Astrocyte (in vitro differentiated cells and primary cell): ENCODE results near the gene RPL7L1. TPM values are rescaled to one million over a fixed set of nuclear protein-coding genes. Genes with fewer than 3 reads are reported as not detected.
"Not testable (repeated sequence)": the region's sequence is repeated elsewhere in the genome, so short reads cannot be mapped to it uniquely, and the experiment has no call there.

Experiments
- DNase-seq: peaks from one replicate; pipeline ENCODE4 v3.0.0-alpha.2; 2010; ENCODE audit warnings: low read depth
- FAIRE-seq: peaks from 2 replicates; lab custom pipeline; 2011; peaks lifted over from hg19 to GRCh38; lab: Jason Lieb, UNC
- H2AFZ ChIP-seq: 2 replicates; pipeline ENCODE4 v1.6.0; 2012; ENCODE audit warnings: low read depth, low read length, inconsistent platforms
- H3K27ac ChIP-seq: 2 replicates; pipeline ENCODE4 v1.5.1; 2011; ENCODE audit warnings: low read depth, low read length, inconsistent platforms
- H3K27me3 ChIP-seq: 2 replicates; pipeline ENCODE4 v1.6.0; 2011; ENCODE audit warnings: low read length, inconsistent platforms; ENCODE audit not compliant: insufficient read depth
- H3K36me3 ChIP-seq: 2 replicates; pipeline ENCODE4 v1.5.1; 2011; ENCODE audit warnings: low read length, inconsistent platforms; ENCODE audit not compliant: insufficient read depth
- H3K4me1 ChIP-seq: 2 replicates; pipeline ENCODE4 v1.5.1; 2011; ENCODE audit warnings: low read length, inconsistent platforms; ENCODE audit not compliant: insufficient read depth
- H3K4me2 ChIP-seq: 2 replicates; pipeline ENCODE4 v1.6.0; 2012; ENCODE audit warnings: low read length, inconsistent platforms
- H3K4me3 ChIP-seq: 2 replicates; pipeline ENCODE4 v1.5.1; 2011; ENCODE audit warnings: low read depth, mild to moderate bottlenecking, low read length, inconsistent platforms; ENCODE audit not compliant: insufficient read depth
- H3K79me2 ChIP-seq: 2 replicates; pipeline ENCODE4 v1.6.0; 2012; ENCODE audit warnings: mild to moderate bottlenecking, low read length, inconsistent platforms; ENCODE audit not compliant: insufficient read depth
- H3K9ac ChIP-seq: 2 replicates; pipeline ENCODE4 v1.6.0; 2012; ENCODE audit warnings: mild to moderate bottlenecking, low read length, inconsistent platforms
- H3K9me3 ChIP-seq: 2 replicates; pipeline ENCODE4 v1.5.1; 2012; ENCODE audit warnings: low read depth, mild to moderate bottlenecking, low read length, inconsistent platforms; ENCODE audit not compliant: insufficient read depth
- H4K20me1 ChIP-seq: 2 replicates; pipeline ENCODE4 v1.6.0; 2012; ENCODE audit warnings: low read length, inconsistent platforms; ENCODE audit not compliant: insufficient read depth
- H3K27ac Mint-ChIP-seq: one replicate; pipeline ENCODE4 v1.8.0; 2021; ENCODE audit warnings: mild to moderate bottlenecking, mixed read lengths; ENCODE audit not compliant: unreplicated experiment
- H3K27me3 Mint-ChIP-seq: one replicate; pipeline ENCODE4 v1.8.0; 2021; ENCODE audit warnings: low read depth, mixed read lengths; ENCODE audit not compliant: unreplicated experiment
- H3K36me3 Mint-ChIP-seq: one replicate; pipeline ENCODE4 v1.8.0; 2021; ENCODE audit warnings: low read depth, mixed read lengths; ENCODE audit not compliant: unreplicated experiment
- H3K4me1 Mint-ChIP-seq: one replicate; pipeline ENCODE4 v1.8.0; 2021; ENCODE audit warnings: low read depth, mixed read lengths; ENCODE audit not compliant: unreplicated experiment
- H3K4me3 Mint-ChIP-seq: one replicate; pipeline ENCODE4 v1.8.0; 2021; ENCODE audit warnings: mild to moderate bottlenecking, moderate library complexity, mixed read lengths; ENCODE audit not compliant: unreplicated experiment
- H3K9me3 Mint-ChIP-seq: one replicate; pipeline ENCODE4 v1.8.0; 2021; ENCODE audit warnings: mild to moderate bottlenecking, mixed read lengths; ENCODE audit not compliant: unreplicated experiment
- EZH2 ChIP-seq: IDR thresholded peaks from 2 replicates; pipeline ENCODE4 v1.6.1; 2012; ENCODE audit warnings: mild to moderate bottlenecking, low read length, inconsistent platforms; ENCODE audit not compliant: insufficient read depth
- total RNA-seq: library from RNA; stranded (reverse); gene quantifications from 2 replicates; pipeline ENCODE4 v1.2.1, GENCODE V29; 2021
- TF ChIP-seq, protein P1 (sequence below): IDR thresholded peaks from 2 replicates; pipeline ENCODE4 v1.5.1; 2011; ENCODE audit warnings: low read depth, mild to moderate bottlenecking, inconsistent platforms, low read length, moderate library complexity; ENCODE audit not compliant: insufficient read depth

The RPL7L1 gene
- total RNA-seq, 1 donor from 2014 or later, result 92.0 TPM

- H3K4me3 Mint-ChIP-seq, result no peak overlapping the region
Observed at GRCh38 chr6:42877695-42878094, 1.7 kb upstream of the RPL7L1 start.

DNA sequence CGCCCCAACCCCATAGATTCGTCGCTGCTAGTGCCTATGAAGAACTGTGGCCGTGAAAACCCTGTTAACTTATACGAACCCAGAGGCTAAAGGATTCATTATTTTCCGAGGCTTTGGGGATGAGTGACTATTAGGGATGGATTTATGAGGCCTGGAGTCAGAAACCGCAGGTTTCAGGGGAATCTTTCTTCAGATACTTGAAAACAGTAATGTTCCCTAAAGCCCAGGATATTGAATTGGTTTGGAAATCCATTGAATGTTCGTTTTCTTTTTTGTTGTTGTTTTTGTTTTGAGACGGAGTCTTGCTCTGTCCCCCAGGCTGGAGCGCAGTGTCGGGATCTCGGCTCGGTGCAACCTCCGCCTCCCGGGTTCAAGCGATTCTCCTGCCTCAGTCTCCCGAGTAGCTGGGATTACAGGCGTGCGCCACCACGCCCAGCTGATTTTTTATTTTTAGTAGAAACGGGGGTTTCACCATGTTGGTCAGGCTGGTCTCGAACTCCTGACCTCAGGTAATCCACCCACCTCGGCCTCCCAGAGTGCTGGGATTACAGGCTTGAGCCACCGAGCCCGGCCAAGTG is 913 bp downstream of the RPL7L1 start:
- H4K20me1 ChIP-seq, result peaks cover 26% of the 10 kb centered on the region
- Mint-ChIP-seq H3K27ac (peak overlapping the region; percentile 100), H3K4me3 (peak overlapping the region; percentile 98)
- H3K27me3 Mint-ChIP-seq, DNase-seq, H3K36me3 Mint-ChIP-seq, H3K27me3 ChIP-seq, H3K4me1 Mint-ChIP-seq, H3K4me1 ChIP-seq, H3K9me3 Mint-ChIP-seq, FAIRE-seq, H3K9me3 ChIP-seq: not testable (repeated sequence)
- peak overlapping the region; percentile 98 for H3K9ac ChIP-seq
- H3K27ac ChIP-seq, result peak overlapping the region; percentile 93
- peak overlapping the region; percentile 87 for H3K4me3 ChIP-seq
- H3K79me2 ChIP-seq, result peaks cover 52% of the 10 kb centered on the region
- H2AFZ ChIP-seq, result peak overlapping the region; percentile 94
- H3K36me3 ChIP-seq, result peaks cover 22% of the 10 kb centered on the region
- H3K4me2 ChIP-seq, result peak overlapping the region; percentile 87

More at GRCh38 chr6:42877695-42878094, 1.7 kb upstream of the RPL7L1 start:
- no peak overlapping the region for H3K4me2 ChIP-seq
- Mint-ChIP-seq H3K27me3 (no peaks in the 10 kb centered on the region), H3K36me3 (no peaks in the 10 kb centered on the region), H3K4me1 (no peaks in the 10 kb centered on the region), H3K9me3 (no peaks in the 10 kb centered on the region), H3K27ac (no peak overlapping the region)
- DNase-seq (no peak), FAIRE-seq (no peak)
- no peak overlapping the region for H3K9ac ChIP-seq
- H3K9me3 ChIP-seq, result no peaks in the 10 kb centered on the region
- TF ChIP-seq, protein P1, sequence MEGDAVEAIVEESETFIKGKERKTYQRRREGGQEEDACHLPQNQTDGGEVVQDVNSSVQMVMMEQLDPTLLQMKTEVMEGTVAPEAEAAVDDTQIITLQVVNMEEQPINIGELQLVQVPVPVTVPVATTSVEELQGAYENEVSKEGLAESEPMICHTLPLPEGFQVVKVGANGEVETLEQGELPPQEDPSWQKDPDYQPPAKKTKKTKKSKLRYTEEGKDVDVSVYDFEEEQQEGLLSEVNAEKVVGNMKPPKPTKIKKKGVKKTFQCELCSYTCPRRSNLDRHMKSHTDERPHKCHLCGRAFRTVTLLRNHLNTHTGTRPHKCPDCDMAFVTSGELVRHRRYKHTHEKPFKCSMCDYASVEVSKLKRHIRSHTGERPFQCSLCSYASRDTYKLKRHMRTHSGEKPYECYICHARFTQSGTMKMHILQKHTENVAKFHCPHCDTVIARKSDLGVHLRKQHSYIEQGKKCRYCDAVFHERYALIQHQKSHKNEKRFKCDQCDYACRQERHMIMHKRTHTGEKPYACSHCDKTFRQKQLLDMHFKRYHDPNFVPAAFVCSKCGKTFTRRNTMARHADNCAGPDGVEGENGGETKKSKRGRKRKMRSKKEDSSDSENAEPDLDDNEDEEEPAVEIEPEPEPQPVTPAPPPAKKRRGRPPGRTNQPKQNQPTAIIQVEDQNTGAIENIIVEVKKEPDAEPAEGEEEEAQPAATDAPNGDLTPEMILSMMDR, result no peak
- TF ChIP-seq EZH2, result no peak
- no peak overlapping the region for H3K4me3 ChIP-seq
- H3K27ac ChIP-seq, result no peak overlapping the region
- H2AFZ ChIP-seq, result no peak overlapping the region
- H3K27me3 ChIP-seq, result no peaks in the 10 kb centered on the region
- H3K36me3 ChIP-seq, result no peaks in the 10 kb centered on the region
- peaks cover 2% of the 10 kb centered on the region for H4K20me1 ChIP-seq
- peaks cover 5% of the 10 kb centered on the region for H3K4me1 ChIP-seq
- peaks cover 30% of the 10 kb centered on the region for H3K79me2 ChIP-seq

GRCh38 chr6:42880871-42881270 is 1.5 kb downstream of the RPL7L1 start:
- Histone ChIP-seq H3K36me3 (peaks cover 27% of the 10 kb centered on the region), H3K9ac (peak overlapping the region; percentile 98), H4K20me1 (peaks cover 28% of the 10 kb centered on the region), H3K4me2 (peak overlapping the region; percentile 87), H3K4me3 (peak overlapping the region; percentile 87), H3K79me2 (peaks cover 57% of the 10 kb centered on the region)
- H3K27ac ChIP-seq, H3K4me1 Mint-ChIP-seq, H3K9me3 Mint-ChIP-seq, H3K27me3 ChIP-seq, H3K36me3 Mint-ChIP-seq, H3K9me3 ChIP-seq, H3K27me3 Mint-ChIP-seq, H3K4me1 ChIP-seq, FAIRE-seq, H2AFZ ChIP-seq, DNase-seq: not testable (repeated sequence)
- Mint-ChIP-seq H3K27ac (peak overlapping the region; percentile 100), H3K4me3 (peak overlapping the region; percentile 98)
